Endodermal cell (in vitro differentiated cells): Measurements from ENCODE around the gene TGM6. TPM values are rescaled to one million over a fixed set of nuclear protein-coding genes. Genes with fewer than 3 reads are reported as not detected.
A peak's percentile ranks its signal among the peaks of the same experiment; 100 is the strongest.

Experiments
- DNase-seq: peaks from one replicate; pipeline ENCODE4 v3.0.0-alpha.2; 2017
- H3K27ac ChIP-seq: 2 replicates; pipeline ENCODE4 v1.5.1; 2013; ENCODE audit warnings: mild to moderate bottlenecking, low read depth, low read length, moderate library complexity
- H3K27me3 ChIP-seq: 2 replicates; pipeline ENCODE4 v1.6.1; 2013; ENCODE audit warnings: mild to moderate bottlenecking, low read length, moderate library complexity; ENCODE audit not compliant: insufficient read depth, control insufficient read depth, poor library complexity, severe bottlenecking
- H3K36me3 ChIP-seq: 2 replicates; pipeline ENCODE4 v1.7.0; 2013; ENCODE audit warnings: mild to moderate bottlenecking, low read length, moderate library complexity; ENCODE audit not compliant: control insufficient read depth, insufficient read depth
- H3K4me1 ChIP-seq: one replicate; pipeline ENCODE4 v1.7.0; 2013; ENCODE audit warnings: low read length; ENCODE audit not compliant: control insufficient read depth, insufficient read depth
- H3K4me3 ChIP-seq: 2 replicates; pipeline ENCODE4 v1.5.1; 2013; ENCODE audit warnings: mild to moderate bottlenecking, low read length, moderate library complexity
- H3K9ac ChIP-seq: 2 replicates; pipeline ENCODE4 v1.6.1; 2013; ENCODE audit warnings: mild to moderate bottlenecking, low read length, moderate library complexity; ENCODE audit not compliant: poor library complexity, severe bottlenecking; ENCODE audit errors: extremely low read depth
- H3K9me3 ChIP-seq: 2 replicates; pipeline ENCODE4 v1.6.1; 2013; ENCODE audit warnings: mild to moderate bottlenecking, low read length, moderate library complexity; ENCODE audit not compliant: control insufficient read depth
- H3K27ac Mint-ChIP-seq: 2 replicates; pipeline ENCODE4 v1.8.0; 2020; ENCODE audit warnings: mixed read lengths
- H3K27me3 Mint-ChIP-seq: 2 replicates; pipeline ENCODE4 v1.8.0; 2021; ENCODE audit warnings: mild to moderate bottlenecking, mixed read lengths; ENCODE audit not compliant: insufficient read depth
- H3K36me3 Mint-ChIP-seq: 2 replicates; pipeline ENCODE4 v1.8.0; 2020; ENCODE audit warnings: low read depth, mixed read lengths
- H3K4me1 Mint-ChIP-seq: 2 replicates; pipeline ENCODE4 v1.8.0; 2020; ENCODE audit warnings: mixed read lengths
- H3K4me3 Mint-ChIP-seq: 2 replicates; pipeline ENCODE4 v1.8.0; 2020; ENCODE audit warnings: mild to moderate bottlenecking, moderate library complexity, mixed read lengths
- H3K9me3 Mint-ChIP-seq: 2 replicates; pipeline ENCODE4 v1.8.0; 2020; ENCODE audit warnings: mild to moderate bottlenecking, mixed read lengths
- CTCF ChIP-seq: fragments of 200-600 bp; sonication (generic); conservative IDR thresholded peaks from 2 replicates; pipeline ENCODE4 v1.5.0; 2021; ENCODE audit warnings: antibody characterized with exemption, mild to moderate bottlenecking
- WGBS, 2 experiments: methylation state at CpG; one replicate each; pipeline versions ENCODE4 v1.1.5 to v1.1.7; 2013; ENCODE audit warnings: missing lambda C conversion rate in 2 of 2, mixed read lengths in 1 of 2; ENCODE audit not compliant: insufficient coverage in 1 of 2, insufficient read length in 1 of 2; 5-methylcytosine and 5-hydroxymethylcytosine counted together
- total RNA-seq, 2 donors: library from RNA; stranded (reverse); fragmentation: NEBNext Ultra II Directional in 1 of 2; extraction: Animal tissue kit (Norgen Biotek cat#: 25700) in 1 of 2; gene quantifications; 2 replicates in 1 of 2; 3 replicates in 1 of 2; pipeline ENCODE4 v1.2.1, GENCODE V29; 2021

Gene TGM6
- total RNA-seq, 2 donors from 2014 or later, result not detected

DNA sequence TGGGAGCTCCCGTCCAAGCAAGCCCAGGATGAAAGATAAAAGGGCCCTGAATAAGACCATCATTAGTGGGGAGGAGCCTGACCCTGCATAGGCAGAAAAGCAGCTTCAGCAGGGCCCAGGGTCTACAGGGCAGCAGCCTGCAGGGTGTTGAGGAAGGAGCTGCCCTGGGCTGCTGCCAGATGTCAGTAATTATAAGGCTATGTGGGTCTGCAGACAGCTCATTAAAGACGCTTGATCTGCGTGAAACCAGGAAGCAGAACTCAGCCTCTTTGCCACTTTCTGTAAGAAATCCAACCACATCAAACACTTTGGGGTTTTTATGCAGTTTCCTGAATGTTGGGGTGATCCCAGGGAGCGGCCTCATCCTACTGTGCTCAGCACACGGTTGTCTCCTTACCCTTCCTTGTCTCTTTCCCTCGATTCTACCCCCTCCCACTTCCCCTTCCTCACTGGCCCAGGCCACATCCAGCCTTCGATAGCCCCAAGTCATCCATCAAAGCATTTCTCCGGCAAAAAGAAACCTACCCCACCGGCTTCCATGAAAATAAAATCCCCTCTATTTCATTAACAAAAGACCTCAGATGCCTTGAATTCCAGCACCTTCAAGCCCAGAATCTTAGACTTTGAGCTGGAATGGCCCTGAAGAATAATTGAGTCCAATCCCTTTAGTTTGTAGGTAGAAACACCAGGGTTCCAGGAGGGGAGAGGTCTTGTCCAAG lies 1.0 kb upstream of the TGM6 start:
- Histone ChIP-seq H3K9ac (no peak overlapping the region), H3K4me1 (no peaks in the 10 kb centered on the region), H3K36me3 (no peaks in the 10 kb centered on the region), H3K4me3 (no peak overlapping the region), H3K27ac (peak overlapping the region; percentile 51), H3K9me3 (no peaks in the 10 kb centered on the region), H3K27me3 (no peaks in the 10 kb centered on the region)
- Mint-ChIP-seq H3K27me3 (peaks cover 2% of the 10 kb centered on the region), H3K36me3 (no peaks in the 10 kb centered on the region), H3K4me1 (no peaks in the 10 kb centered on the region), H3K4me3 (no peak overlapping the region), H3K27ac (peak overlapping the region; percentile 35), H3K9me3 (no peaks in the 10 kb centered on the region)
- DNase-seq, result no peak
- no peak for TF ChIP-seq CTCF
- WGBS, 2 experiments, result 65 to 70% methylated on average over 8 to 9 of the region's 9 CpGs

DNA sequence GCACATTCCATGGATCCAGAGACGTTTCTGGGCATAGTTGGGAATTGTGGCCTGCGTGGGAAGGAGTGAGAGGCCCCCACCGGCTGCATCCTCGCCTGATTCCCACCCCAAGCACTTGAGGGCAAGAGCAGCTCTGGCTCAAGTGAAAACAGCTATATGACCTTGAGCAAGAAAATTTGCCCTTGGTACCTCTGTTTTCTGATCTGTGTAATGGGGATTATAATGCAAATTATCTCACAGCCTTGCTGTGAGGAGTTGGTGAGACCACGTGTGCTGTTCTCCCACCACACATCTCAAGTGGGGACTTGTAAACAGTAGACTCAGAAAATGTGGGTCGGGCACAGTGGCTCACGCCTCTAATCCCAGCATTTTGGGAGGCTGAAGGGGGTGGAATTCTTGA lies 602 bp downstream of the TGM6 start:
- TF ChIP-seq CTCF, result no peak
- Mint-ChIP-seq H3K9me3 (no peaks in the 10 kb centered on the region), H3K36me3 (no peaks in the 10 kb centered on the region), H3K27me3 (peaks cover 2% of the 10 kb centered on the region), H3K4me1 (no peaks in the 10 kb centered on the region), H3K27ac (no peak overlapping the region), H3K4me3 (no peak overlapping the region)
- Histone ChIP-seq H3K4me3 (no peak overlapping the region), H3K4me1 (no peaks in the 10 kb centered on the region), H3K27ac (no peak overlapping the region), H3K36me3 (no peaks in the 10 kb centered on the region), H3K27me3 (no peaks in the 10 kb centered on the region), H3K9me3 (no peaks in the 10 kb centered on the region), H3K9ac (no peak overlapping the region)
- no peak for DNase-seq
- WGBS, 2 experiments, result 82 to 88% methylated on average over 5 to 7 of the region's 7 CpGs

DNA sequence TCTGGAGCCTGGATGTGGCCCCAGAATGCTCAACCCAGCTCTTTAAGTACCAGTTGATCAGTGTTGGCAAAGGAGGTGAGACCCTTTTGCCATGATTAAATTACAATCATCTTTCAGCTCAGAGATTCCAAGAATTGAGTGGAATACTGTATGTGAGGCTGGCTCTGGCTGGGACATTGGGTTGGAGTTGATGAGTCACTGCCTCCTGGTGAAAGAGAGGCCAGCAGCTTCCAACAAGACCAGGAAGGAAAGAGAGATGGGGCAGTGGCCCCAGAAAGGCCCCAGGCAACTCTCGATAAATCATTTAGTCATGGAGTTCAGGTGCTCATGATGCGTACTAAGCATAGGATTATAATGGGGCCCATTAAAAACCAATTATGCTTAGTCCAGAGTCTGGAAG lies 2.1 kb downstream of the TGM6 start:
- H3K9me3 Mint-ChIP-seq, result no peaks in the 10 kb centered on the region
- H3K27me3 ChIP-seq, result no peaks in the 10 kb centered on the region
- no peak for DNase-seq

More for the DNA sequence above, 2.1 kb downstream of the TGM6 start:
- no peak overlapping the region for H3K4me3 ChIP-seq
- no peak overlapping the region for H3K9ac ChIP-seq
- peaks cover 2% of the 10 kb centered on the region for H3K27me3 Mint-ChIP-seq
- TF ChIP-seq CTCF, result no peak
- 95 to 100% methylated on average over 2 of the region's 2 CpGs for WGBS, 2 experiments
- H3K4me1 Mint-ChIP-seq, result peaks cover 1% of the 10 kb centered on the region
- no peaks in the 10 kb centered on the region for H3K9me3 ChIP-seq
- no peaks in the 10 kb centered on the region for H3K4me1 ChIP-seq
- no peak overlapping the region for H3K4me3 Mint-ChIP-seq
- no peaks in the 10 kb centered on the region for H3K36me3 ChIP-seq
- H3K27ac ChIP-seq, result no peak overlapping the region
- H3K27ac Mint-ChIP-seq, result no peak overlapping the region
- H3K36me3 Mint-ChIP-seq, result no peaks in the 10 kb centered on the region
